HEK293 (cell line): ENCODE measurements around the gene BEST2.

Experiments
- MEIS1 ChIP-seq: sonication (generic); formaldehyde crosslinking; IDR thresholded peaks from 2 replicates; pipeline ENCODE4 v1.8.1; 2022; ENCODE audit warnings: missing genetic modification reagents, mild to moderate bottlenecking, borderline replicate concordance
- PRDM1 ChIP-seq: fragments of 450-650 bp; formaldehyde crosslinking; IDR thresholded peaks from 2 replicates; pipeline ENCODE4; 2016; ENCODE audit warnings: missing biosample characterization, missing genetic modification characterization
- SETDB1 ChIP-seq: IDR thresholded peaks from one replicate; pipeline ENCODE4 v1.6.1; 2017; ENCODE audit warnings: mild to moderate bottlenecking, low read length, moderate library complexity, mixed read lengths; ENCODE audit not compliant: insufficient read length
- SP3 ChIP-seq: fragments of 450-650 bp; formaldehyde crosslinking; IDR thresholded peaks from 2 replicates; pipeline ENCODE4 v1.5.1; 2016; ENCODE audit warnings: missing biosample characterization, missing genetic modification characterization
- ZBTB8A ChIP-seq: fragments of 450-650 bp; formaldehyde crosslinking; IDR thresholded peaks from 2 replicates; pipeline ENCODE4 v1.5.1; 2016; ENCODE audit warnings: missing biosample characterization, missing genetic modification characterization
- ZNF138 ChIP-seq: fragments of 450-650 bp; formaldehyde crosslinking; IDR thresholded peaks from 2 replicates; pipeline ENCODE4 v1.5.1; 2016; ENCODE audit warnings: missing biosample characterization, missing genetic modification characterization, borderline replicate concordance
- ZNF266 ChIP-seq: fragments of 450-650 bp; formaldehyde crosslinking; IDR thresholded peaks from 2 replicates; pipeline ENCODE4 v1.5.1; 2016; ENCODE audit warnings: missing biosample characterization, missing genetic modification characterization, low read depth
- ZNF701 ChIP-seq: fragments of 450-650 bp; formaldehyde crosslinking; IDR thresholded peaks from 2 replicates; pipeline ENCODE4 v1.5.1; 2016; ENCODE audit warnings: missing biosample characterization, missing genetic modification characterization
- ZNF830 ChIP-seq: fragments of 450-650 bp; IDR thresholded peaks from 2 replicates; pipeline ENCODE4 v1.5.0; 2018; ENCODE audit warnings: missing biosample characterization, missing genetic modification characterization, low read depth, mild to moderate bottlenecking, moderate library complexity
- TF ChIP-seq, protein P1 (sequence below): fragments of 450-650 bp; formaldehyde crosslinking; IDR thresholded peaks from 2 replicates; pipeline ENCODE4 v1.5.1; 2016; ENCODE audit warnings: missing biosample characterization, missing genetic modification characterization
- TF ChIP-seq, protein P2 (sequence below): fragments of 450-650 bp; formaldehyde crosslinking; IDR thresholded peaks from 2 replicates; pipeline ENCODE4 v1.5.1; 2016; ENCODE audit warnings: missing biosample characterization, missing genetic modification characterization

DNA sequence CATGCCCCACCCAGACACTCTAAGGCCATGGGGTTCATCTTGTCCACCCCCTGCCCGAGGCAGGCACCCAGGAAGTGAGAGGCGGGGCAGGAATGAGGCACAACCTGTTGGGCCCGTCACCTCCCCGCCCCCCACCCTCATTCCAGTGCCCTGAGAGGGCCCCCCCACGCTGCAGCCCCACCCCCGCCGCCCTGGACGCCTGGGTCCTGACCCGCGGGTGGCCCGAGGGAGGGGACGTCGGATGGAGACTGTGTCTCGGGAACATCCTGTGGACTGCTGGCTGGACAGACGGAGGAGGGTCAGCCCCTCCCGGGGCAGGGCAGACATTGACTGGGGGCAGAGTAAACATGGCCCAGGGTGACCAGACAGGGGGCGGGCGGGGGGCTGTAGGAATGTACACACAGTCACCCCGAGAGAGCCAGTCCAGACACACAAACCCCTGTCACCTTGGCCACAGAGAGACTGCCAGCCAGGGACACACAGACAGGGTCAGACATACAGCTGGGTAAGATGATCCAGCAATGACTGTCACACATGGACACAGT lies 32.3 kb downstream of the BEST2 start:
- TF ChIP-seq, protein P1, sequence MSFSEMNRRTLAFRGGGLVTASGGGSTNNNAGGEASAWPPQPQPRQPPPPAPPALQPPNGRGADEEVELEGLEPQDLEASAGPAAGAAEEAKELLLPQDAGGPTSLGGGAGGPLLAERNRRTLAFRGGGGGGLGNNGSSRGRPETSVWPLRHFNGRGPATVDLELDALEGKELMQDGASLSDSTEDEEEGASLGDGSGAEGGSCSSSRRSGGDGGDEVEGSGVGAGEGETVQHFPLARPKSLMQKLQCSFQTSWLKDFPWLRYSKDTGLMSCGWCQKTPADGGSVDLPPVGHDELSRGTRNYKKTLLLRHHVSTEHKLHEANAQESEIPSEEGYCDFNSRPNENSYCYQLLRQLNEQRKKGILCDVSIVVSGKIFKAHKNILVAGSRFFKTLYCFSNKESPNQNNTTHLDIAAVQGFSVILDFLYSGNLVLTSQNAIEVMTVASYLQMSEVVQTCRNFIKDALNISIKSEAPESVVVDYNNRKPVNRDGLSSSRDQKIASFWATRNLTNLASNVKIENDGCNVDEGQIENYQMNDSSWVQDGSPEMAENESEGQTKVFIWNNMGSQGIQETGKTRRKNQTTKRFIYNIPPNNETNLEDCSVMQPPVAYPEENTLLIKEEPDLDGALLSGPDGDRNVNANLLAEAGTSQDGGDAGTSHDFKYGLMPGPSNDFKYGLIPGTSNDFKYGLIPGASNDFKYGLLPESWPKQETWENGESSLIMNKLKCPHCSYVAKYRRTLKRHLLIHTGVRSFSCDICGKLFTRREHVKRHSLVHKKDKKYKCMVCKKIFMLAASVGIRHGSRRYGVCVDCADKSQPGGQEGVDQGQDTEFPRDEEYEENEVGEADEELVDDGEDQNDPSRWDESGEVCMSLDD (tag by site-specific recombination) = no peak
- TF ChIP-seq MEIS1 = no peak
- no peak for TF ChIP-seq ZNF701 (tag by site-specific recombination)
- TF ChIP-seq PRDM1 (tag by site-specific recombination) = no peak
- TF ChIP-seq ZNF266 (tag by site-specific recombination) = no peak
- TF ChIP-seq SETDB1 = no peak
- TF ChIP-seq ZBTB8A = no peak
- TF ChIP-seq ZNF830 (tag by site-specific recombination) = no peak
- TF ChIP-seq, protein P2, sequence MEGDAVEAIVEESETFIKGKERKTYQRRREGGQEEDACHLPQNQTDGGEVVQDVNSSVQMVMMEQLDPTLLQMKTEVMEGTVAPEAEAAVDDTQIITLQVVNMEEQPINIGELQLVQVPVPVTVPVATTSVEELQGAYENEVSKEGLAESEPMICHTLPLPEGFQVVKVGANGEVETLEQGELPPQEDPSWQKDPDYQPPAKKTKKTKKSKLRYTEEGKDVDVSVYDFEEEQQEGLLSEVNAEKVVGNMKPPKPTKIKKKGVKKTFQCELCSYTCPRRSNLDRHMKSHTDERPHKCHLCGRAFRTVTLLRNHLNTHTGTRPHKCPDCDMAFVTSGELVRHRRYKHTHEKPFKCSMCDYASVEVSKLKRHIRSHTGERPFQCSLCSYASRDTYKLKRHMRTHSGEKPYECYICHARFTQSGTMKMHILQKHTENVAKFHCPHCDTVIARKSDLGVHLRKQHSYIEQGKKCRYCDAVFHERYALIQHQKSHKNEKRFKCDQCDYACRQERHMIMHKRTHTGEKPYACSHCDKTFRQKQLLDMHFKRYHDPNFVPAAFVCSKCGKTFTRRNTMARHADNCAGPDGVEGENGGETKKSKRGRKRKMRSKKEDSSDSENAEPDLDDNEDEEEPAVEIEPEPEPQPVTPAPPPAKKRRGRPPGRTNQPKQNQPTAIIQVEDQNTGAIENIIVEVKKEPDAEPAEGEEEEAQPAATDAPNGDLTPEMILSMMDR (tag by site-specific recombination) = no peak
- TF ChIP-seq ZNF138 (tag by site-specific recombination) = no peak
- no peak for TF ChIP-seq SP3 (tag by site-specific recombination)
